Liver (tissue), 9 donors: ENCODE measurements around the gene ZNF654. TPM values are rescaled to one million over a fixed set of nuclear protein-coding genes. Genes with fewer than 3 reads are reported as not detected.

ENCODE experiments used
- DNase-seq: peaks from one replicate; pipeline ENCODE4 v3.0.0-alpha.2; 2017; ENCODE audit warnings: low spot score
- H3K27ac ChIP-seq, 2 donors: one replicate each; pipeline ENCODE4 v1.7.0; 2013; ENCODE audit warnings: inconsistent platforms in 2 of 2, low read length in 2 of 2, control low read depth in 1 of 2, low read depth in 1 of 2, mild to moderate bottlenecking in 1 of 2
- H3K27me3 ChIP-seq, 4 donors: one replicate each; pipeline versions ENCODE4 v1.6.1 to v1.7.0; 2013; ENCODE audit warnings: low read length in 3 of 4, inconsistent platforms in 1 of 4, mild to moderate bottlenecking in 1 of 4, moderate library complexity in 1 of 4; ENCODE audit not compliant: control insufficient read depth in 4 of 4, insufficient read depth in 4 of 4
- H3K36me3 ChIP-seq, 4 donors: one replicate each; pipeline versions ENCODE4 v1.6.1 to v1.7.0; 2013; ENCODE audit warnings: low read length in 3 of 4, mild to moderate bottlenecking in 3 of 4, low read depth in 1 of 4, moderate library complexity in 1 of 4; ENCODE audit not compliant: control insufficient read depth in 4 of 4, insufficient read depth in 3 of 4
- H3K4me1 ChIP-seq, 4 donors: one replicate each; pipeline versions ENCODE4 v1.6.1 to v1.7.0; 2013; ENCODE audit warnings: low read length in 3 of 4, mild to moderate bottlenecking in 3 of 4, moderate library complexity in 1 of 4; ENCODE audit not compliant: control insufficient read depth in 4 of 4, insufficient read depth in 4 of 4
- H3K4me3 ChIP-seq, 3 donors: one replicate each; pipeline versions ENCODE4 v1.6.1 to v1.7.0; 2013; ENCODE audit warnings: low read length in 3 of 3, control low read depth in 1 of 3, low read depth in 1 of 3, mild to moderate bottlenecking in 1 of 3
- H3K9ac ChIP-seq, 2 donors: one replicate each; pipeline ENCODE4 v1.7.0; 2013; ENCODE audit warnings: low read length in 2 of 2, mild to moderate bottlenecking in 2 of 2, moderate library complexity in 2 of 2, control low read depth in 1 of 2, low read depth in 1 of 2
- H3K9me3 ChIP-seq, 4 donors: one replicate each; pipeline versions ENCODE4 v1.6.1 to v1.7.0; 2013; ENCODE audit warnings: low read length in 3 of 4; ENCODE audit not compliant: control insufficient read depth in 4 of 4
- EGR1 ChIP-seq, 2 donors: IDR thresholded peaks; 2 replicates each; pipeline ENCODE4 v1.6.1; 2016 to 2018; ENCODE audit warnings: antibody characterized with exemption in 2 of 2, low read depth in 2 of 2
- FOXA1 ChIP-seq: IDR thresholded peaks from 2 replicates; pipeline ENCODE4 v1.6.1; 2016; ENCODE audit warnings: antibody characterized with exemption
- GABPA ChIP-seq, 2 donors: IDR thresholded peaks in 1 of 2; conservative IDR thresholded peaks in 1 of 2; 2 replicates each; pipeline ENCODE4 v1.6.1; 2016; ENCODE audit warnings: antibody characterized with exemption in 2 of 2, mild to moderate bottlenecking in 1 of 2, moderate library complexity in 1 of 2
- HNF4A ChIP-seq, 2 donors: conservative IDR thresholded peaks; 2 replicates each; pipeline ENCODE4 v1.6.1; 2016; ENCODE audit warnings: antibody characterized with exemption in 2 of 2, mild to moderate bottlenecking in 2 of 2
- JUND ChIP-seq, 2 donors: IDR thresholded peaks; 2 replicates each; pipeline ENCODE4 v1.6.1; 2016; ENCODE audit warnings: antibody characterized with exemption in 2 of 2
- NR2F2 ChIP-seq: IDR thresholded peaks from 2 replicates; pipeline ENCODE4 v1.6.1; 2016; ENCODE audit warnings: antibody characterized with exemption
- RAD21 ChIP-seq, 2 donors: IDR thresholded peaks; 2 replicates each; pipeline ENCODE4 v1.6.1; 2016; ENCODE audit warnings: antibody characterized with exemption in 2 of 2, mild to moderate bottlenecking in 2 of 2
- RXRA ChIP-seq, 2 donors: IDR thresholded peaks; 2 replicates each; pipeline ENCODE4 v1.6.1; 2017 to 2018; ENCODE audit warnings: antibody characterized with exemption in 2 of 2, mild to moderate bottlenecking in 1 of 2
- TAF1 ChIP-seq: conservative IDR thresholded peaks from 2 replicates; pipeline ENCODE4 v1.6.1; 2016; ENCODE audit warnings: antibody characterized with exemption, mild to moderate bottlenecking
- YY1 ChIP-seq: IDR thresholded peaks from 2 replicates; pipeline ENCODE4 v1.6.1; 2016; ENCODE audit warnings: antibody characterized with exemption, mild to moderate bottlenecking
- WGBS: extraction: QIAGEN DNeasy Blood & Tissue Kit; methylation state at CpG from one replicate; pipeline ENCODE4 v1.1.7; 2013; 5-methylcytosine and 5-hydroxymethylcytosine counted together
- polyA plus RNA-seq, 2 donors: library from polyadenylated mRNA; stranded (reverse) in 1 of 2; unstranded in 1 of 2; fragments of 200-250 nt in 1 of 2; fragments of >200 nt in 1 of 2; fragmentation: Nextera tagmentation in 1 of 2; extraction: Ambion mirVana in 1 of 2; gene quantifications; one replicate each; pipeline versions ENCODE4 v1.2.1 to v1.2.3, GENCODE V29; 2013 to 2015
- total RNA-seq, 2 donors: library from RNA; depleted of rRNA; stranded (reverse); fragments of >200 nt; gene quantifications; one replicate each; pipeline ENCODE4 v1.2.3, GENCODE V29; 2014
- TF ChIP-seq, protein P1 (sequence below): IDR thresholded peaks from 2 replicates; pipeline ENCODE4 v1.6.1; 2016; ENCODE audit warnings: antibody characterized with exemption
- TF ChIP-seq, protein P2 (sequence below): IDR thresholded peaks from 2 replicates; pipeline ENCODE4 v1.6.1; 2016; ENCODE audit warnings: antibody characterized with exemption, mild to moderate bottlenecking
- TF ChIP-seq, protein P3 (sequence below): IDR thresholded peaks from 2 replicates; pipeline ENCODE4 v1.6.1; 2016; ENCODE audit warnings: antibody characterized with exemption
- TF ChIP-seq, protein P4 (sequence below): IDR thresholded peaks from 2 replicates; pipeline ENCODE4 v1.6.1; 2016; ENCODE audit warnings: antibody characterized with exemption
- TF ChIP-seq, protein P5 (sequence below): fragments of 150-350 bp; IDR thresholded peaks from 2 replicates; pipeline ENCODE4 v1.5.1; 2017; ENCODE audit warnings: improper control_type of control experiment, low read depth, low read length; ENCODE audit not compliant: missing input control
- donor health status: healthy.
- donor health status: healthy.
- donor health status: healthy.
- donor health status: healthy.
- donor health status: healthy.

ZNF654 gene
- total and polyA plus RNA-seq, 4 donors, result 2.2 to 10.1 (median 5.4) TPM

DNA sequence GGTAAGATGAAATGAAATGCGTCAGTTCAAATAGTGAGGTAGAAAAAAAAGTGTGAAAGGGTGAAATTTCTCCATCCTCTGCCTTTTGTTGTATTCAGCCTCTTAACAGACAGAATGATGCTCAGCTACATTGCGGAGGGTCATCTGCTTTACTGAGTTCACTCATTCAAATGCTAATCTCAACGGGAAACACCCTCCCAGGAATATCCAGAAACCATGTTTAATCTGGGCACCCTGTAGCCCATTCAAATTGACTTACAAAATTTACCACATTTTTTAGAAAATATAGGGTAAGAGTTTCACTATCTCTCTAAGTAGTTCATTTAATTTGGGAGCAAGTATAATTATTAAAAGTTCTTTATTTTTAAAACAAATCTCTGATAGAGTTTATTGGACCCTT is 133.6 kb downstream of the ZNF654 start:
- 55% methylated on average over 3 of the region's 3 CpGs for WGBS
- no peak overlapping the region for H3K4me3 ChIP-seq
- H3K9ac ChIP-seq, result no peak overlapping the region
- no peaks in the 10 kb centered on the region for H3K36me3 ChIP-seq
- no peaks in the 10 kb centered on the region for H3K4me1 ChIP-seq
- no peak overlapping the region for H3K27ac ChIP-seq
- DNase-seq, result no peak
- no peaks in the 10 kb centered on the region for H3K9me3 ChIP-seq
- H3K27me3 ChIP-seq, result no peaks in the 10 kb centered on the region
- no peak for TF ChIP-seq FOXA1
- TF ChIP-seq, protein P1, sequence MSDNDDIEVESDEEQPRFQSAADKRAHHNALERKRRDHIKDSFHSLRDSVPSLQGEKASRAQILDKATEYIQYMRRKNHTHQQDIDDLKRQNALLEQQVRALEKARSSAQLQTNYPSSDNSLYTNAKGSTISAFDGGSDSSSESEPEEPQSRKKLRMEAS, result no peak
- TF ChIP-seq GABPA (IDR thresholded peaks at IDR 0.05 in 1 of 2, conservative IDR thresholded peaks at IDR 0.05 in 1 of 2), result no peak
- TF ChIP-seq EGR1 (IDR thresholded peaks at IDR 0.05; ENCODE audit: low read depth in 2 of 2), result no peak
- TF ChIP-seq JUND (IDR thresholded peaks at IDR 0.05), result no peak
- no peak for TF ChIP-seq RXRA (IDR thresholded peaks at IDR 0.05)
- TF ChIP-seq, protein P2, sequence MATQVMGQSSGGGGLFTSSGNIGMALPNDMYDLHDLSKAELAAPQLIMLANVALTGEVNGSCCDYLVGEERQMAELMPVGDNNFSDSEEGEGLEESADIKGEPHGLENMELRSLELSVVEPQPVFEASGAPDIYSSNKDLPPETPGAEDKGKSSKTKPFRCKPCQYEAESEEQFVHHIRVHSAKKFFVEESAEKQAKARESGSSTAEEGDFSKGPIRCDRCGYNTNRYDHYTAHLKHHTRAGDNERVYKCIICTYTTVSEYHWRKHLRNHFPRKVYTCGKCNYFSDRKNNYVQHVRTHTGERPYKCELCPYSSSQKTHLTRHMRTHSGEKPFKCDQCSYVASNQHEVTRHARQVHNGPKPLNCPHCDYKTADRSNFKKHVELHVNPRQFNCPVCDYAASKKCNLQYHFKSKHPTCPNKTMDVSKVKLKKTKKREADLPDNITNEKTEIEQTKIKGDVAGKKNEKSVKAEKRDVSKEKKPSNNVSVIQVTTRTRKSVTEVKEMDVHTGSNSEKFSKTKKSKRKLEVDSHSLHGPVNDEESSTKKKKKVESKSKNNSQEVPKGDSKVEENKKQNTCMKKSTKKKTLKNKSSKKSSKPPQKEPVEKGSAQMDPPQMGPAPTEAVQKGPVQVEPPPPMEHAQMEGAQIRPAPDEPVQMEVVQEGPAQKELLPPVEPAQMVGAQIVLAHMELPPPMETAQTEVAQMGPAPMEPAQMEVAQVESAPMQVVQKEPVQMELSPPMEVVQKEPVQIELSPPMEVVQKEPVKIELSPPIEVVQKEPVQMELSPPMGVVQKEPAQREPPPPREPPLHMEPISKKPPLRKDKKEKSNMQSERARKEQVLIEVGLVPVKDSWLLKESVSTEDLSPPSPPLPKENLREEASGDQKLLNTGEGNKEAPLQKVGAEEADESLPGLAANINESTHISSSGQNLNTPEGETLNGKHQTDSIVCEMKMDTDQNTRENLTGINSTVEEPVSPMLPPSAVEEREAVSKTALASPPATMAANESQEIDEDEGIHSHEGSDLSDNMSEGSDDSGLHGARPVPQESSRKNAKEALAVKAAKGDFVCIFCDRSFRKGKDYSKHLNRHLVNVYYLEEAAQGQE, result no peak
- no peak for TF ChIP-seq NR2F2
- no peak for TF ChIP-seq TAF1
- no peak for TF ChIP-seq RAD21 (IDR thresholded peaks at IDR 0.05)
- TF ChIP-seq, protein P3, sequence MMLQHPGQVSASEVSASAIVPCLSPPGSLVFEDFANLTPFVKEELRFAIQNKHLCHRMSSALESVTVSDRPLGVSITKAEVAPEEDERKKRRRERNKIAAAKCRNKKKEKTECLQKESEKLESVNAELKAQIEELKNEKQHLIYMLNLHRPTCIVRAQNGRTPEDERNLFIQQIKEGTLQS, result no peak
- TF ChIP-seq, protein P4, sequence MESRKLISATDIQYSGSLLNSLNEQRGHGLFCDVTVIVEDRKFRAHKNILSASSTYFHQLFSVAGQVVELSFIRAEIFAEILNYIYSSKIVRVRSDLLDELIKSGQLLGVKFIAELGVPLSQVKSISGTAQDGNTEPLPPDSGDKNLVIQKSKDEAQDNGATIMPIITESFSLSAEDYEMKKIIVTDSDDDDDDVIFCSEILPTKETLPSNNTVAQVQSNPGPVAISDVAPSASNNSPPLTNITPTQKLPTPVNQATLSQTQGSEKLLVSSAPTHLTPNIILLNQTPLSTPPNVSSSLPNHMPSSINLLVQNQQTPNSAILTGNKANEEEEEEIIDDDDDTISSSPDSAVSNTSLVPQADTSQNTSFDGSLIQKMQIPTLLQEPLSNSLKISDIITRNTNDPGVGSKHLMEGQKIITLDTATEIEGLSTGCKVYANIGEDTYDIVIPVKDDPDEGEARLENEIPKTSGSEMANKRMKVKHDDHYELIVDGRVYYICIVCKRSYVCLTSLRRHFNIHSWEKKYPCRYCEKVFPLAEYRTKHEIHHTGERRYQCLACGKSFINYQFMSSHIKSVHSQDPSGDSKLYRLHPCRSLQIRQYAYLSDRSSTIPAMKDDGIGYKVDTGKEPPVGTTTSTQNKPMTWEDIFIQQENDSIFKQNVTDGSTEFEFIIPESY, result no peak
- TF ChIP-seq YY1, result no peak
- no peak for TF ChIP-seq HNF4A (conservative IDR thresholded peaks at IDR 0.05)
- TF ChIP-seq, protein P5, sequence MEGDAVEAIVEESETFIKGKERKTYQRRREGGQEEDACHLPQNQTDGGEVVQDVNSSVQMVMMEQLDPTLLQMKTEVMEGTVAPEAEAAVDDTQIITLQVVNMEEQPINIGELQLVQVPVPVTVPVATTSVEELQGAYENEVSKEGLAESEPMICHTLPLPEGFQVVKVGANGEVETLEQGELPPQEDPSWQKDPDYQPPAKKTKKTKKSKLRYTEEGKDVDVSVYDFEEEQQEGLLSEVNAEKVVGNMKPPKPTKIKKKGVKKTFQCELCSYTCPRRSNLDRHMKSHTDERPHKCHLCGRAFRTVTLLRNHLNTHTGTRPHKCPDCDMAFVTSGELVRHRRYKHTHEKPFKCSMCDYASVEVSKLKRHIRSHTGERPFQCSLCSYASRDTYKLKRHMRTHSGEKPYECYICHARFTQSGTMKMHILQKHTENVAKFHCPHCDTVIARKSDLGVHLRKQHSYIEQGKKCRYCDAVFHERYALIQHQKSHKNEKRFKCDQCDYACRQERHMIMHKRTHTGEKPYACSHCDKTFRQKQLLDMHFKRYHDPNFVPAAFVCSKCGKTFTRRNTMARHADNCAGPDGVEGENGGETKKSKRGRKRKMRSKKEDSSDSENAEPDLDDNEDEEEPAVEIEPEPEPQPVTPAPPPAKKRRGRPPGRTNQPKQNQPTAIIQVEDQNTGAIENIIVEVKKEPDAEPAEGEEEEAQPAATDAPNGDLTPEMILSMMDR, result no peak

Other genes with a start within 250 kb of the ZNF654 start
- gene CGGBP1, start 250 bp upstream of the ZNF654 start, total RNA-seq, result 10 to 100 TPM; 45.3 to 46.4 TPM
- 10 to 100 TPM; 13.6 to 26.2 TPM for gene CGGBP1, start 250 bp upstream of the ZNF654 start, polyA plus RNA-seq
- gene C3orf38, start 90.7 kb downstream of the ZNF654 start, total RNA-seq, result 10 to 100 TPM; 11.5 to 16.0 TPM
- gene C3orf38, start 90.7 kb downstream of the ZNF654 start, polyA plus RNA-seq, result 1 to 10 TPM; 4.6 to 4.7 TPM